Peyer's patch (tissue), 4 donors: Measurements from ENCODE around the gene GINS1. TPM values are rescaled to one million over a fixed set of nuclear protein-coding genes. Genes with fewer than 3 reads are reported as not detected.

Experiments used
- DNase-seq, 3 donors: peaks; one replicate each; pipeline ENCODE4 v3.0.0-alpha.2; 2017 to 2019
- H3K27ac ChIP-seq, 4 donors: fragments of 200-600 bp; sonication (generic); one replicate each; pipeline ENCODE4 v1.5.1; 2016 to 2019
- H3K27me3 ChIP-seq, 2 donors: fragments of 200-600 bp; sonication (generic); one replicate each; pipeline ENCODE4 v1.5.1; 2019
- H3K36me3 ChIP-seq, 3 donors: fragments of 200-600 bp; sonication (generic); one replicate each; pipeline ENCODE4 v1.5.1; 2016 to 2019
- H3K4me1 ChIP-seq, 4 donors: fragments of 200-600 bp; sonication (generic); one replicate each; pipeline ENCODE4 v1.5.1; 2016 to 2019
- H3K4me3 ChIP-seq, 4 donors: fragments of 200-600 bp; sonication (generic); 1 replicate in 3 of 4; 2 replicates in 1 of 4; pipeline ENCODE4 v1.5.1; 2016 to 2019; ENCODE audit warnings: mild to moderate bottlenecking in 1 of 4
- H3K9me3 ChIP-seq, 4 donors: fragments of 200-600 bp; sonication (generic); one replicate each; pipeline ENCODE4 v1.5.1; 2016 to 2019; ENCODE audit warnings: mild to moderate bottlenecking in 1 of 4
- CTCF ChIP-seq, 6 experiments: fragments of 450-650 bp in 4 of 6; fragments of 200-600 bp in 2 of 6; sonication (generic) in 1 of 6; IDR thresholded peaks; one replicate each; pipeline ENCODE4 v1.5.1; 2017 to 2019; ENCODE audit warnings: antibody characterized with exemption in 6 of 6, mild to moderate bottlenecking in 3 of 6, moderate library complexity in 1 of 6
- POLR2A ChIP-seq, 2 donors: fragments of 450-650 bp; IDR thresholded peaks; one replicate each; pipeline ENCODE4 v1.5.1; 2017; ENCODE audit warnings: antibody characterized with exemption in 2 of 2, mild to moderate bottlenecking in 2 of 2, moderate library complexity in 2 of 2
- total RNA-seq, 4 donors: library from RNA; depleted of rRNA; stranded (reverse); fragments of >200 nt; gene quantifications; one replicate each; pipeline ENCODE4 v1.1.0, GENCODE V29; 2016

The GINS1 gene
- total RNA-seq, 4 donors from 2014 or later, result 0.53 to 14.0 (median 1.4) TPM

- peak in 1 of 3 donors; percentile 45 for DNase-seq
- H3K27me3 ChIP-seq, result no peaks in the 10 kb centered on the region
- no peaks in the 10 kb centered on the region for H3K9me3 ChIP-seq
- H3K27ac ChIP-seq, result no peak overlapping the region
- no peak overlapping the region for H3K4me3 ChIP-seq
- TF ChIP-seq CTCF (IDR thresholded peaks at IDR 0.05), result no peak
- TF ChIP-seq POLR2A (IDR thresholded peaks at IDR 0.05), result no peak
- H3K4me1 ChIP-seq, result no peaks in the 10 kb centered on the region
- peaks cover 0 to 11% (median 0%) of the 10 kb centered on the region in 3 donors for H3K36me3 ChIP-seq
Measured at GRCh38 chr20:25459111-25459830, 51.8 kb downstream of the GINS1 start.

- no peaks in the 10 kb centered on the region for H3K9me3 ChIP-seq
- H3K36me3 ChIP-seq, result peaks cover 0 to 8% (median 0%) of the 10 kb centered on the region in 3 donors
- H3K27ac ChIP-seq, result no peak overlapping the region
- H3K27me3 ChIP-seq, result no peaks in the 10 kb centered on the region
- TF ChIP-seq CTCF (IDR thresholded peaks at IDR 0.05), result no peak
- DNase-seq, result peak in 1 of 3 donors; percentile 33
- H3K4me3 ChIP-seq, result no peak overlapping the region
- no peaks in the 10 kb centered on the region for H3K4me1 ChIP-seq
Measured at GRCh38 chr20:25459916-25460535, 52.6 kb downstream of the GINS1 start.

GRCh38 chr20:25460566-25461280, 53.2 kb downstream of the GINS1 start:
- no peak for TF ChIP-seq POLR2A (IDR thresholded peaks at IDR 0.05)
- no peak for TF ChIP-seq CTCF (IDR thresholded peaks at IDR 0.05)
- no peaks in the 10 kb centered on the region for H3K27me3 ChIP-seq
- peaks cover 0 to 12% (median 0%) of the 10 kb centered on the region in 3 donors for H3K36me3 ChIP-seq
- peak in 1 of 3 donors; percentile 41 for DNase-seq
- H3K9me3 ChIP-seq, result no peaks in the 10 kb centered on the region
- H3K4me3 ChIP-seq, result no peak overlapping the region
- H3K4me1 ChIP-seq, result no peaks in the 10 kb centered on the region
- no peak overlapping the region for H3K27ac ChIP-seq

- TF ChIP-seq POLR2A (IDR thresholded peaks at IDR 0.05) (no peak), CTCF (IDR thresholded peaks at IDR 0.05) (no peak)
- H3K36me3 ChIP-seq, result peaks cover 0 to 18% (median 0%) of the 10 kb centered on the region in 3 donors
- DNase-seq, result no peak
Measured at GRCh38 chr20:25461281-25461650, 53.8 kb downstream of the GINS1 start.

GRCh38 chr20:25461786-25462545, 54.5 kb downstream of the GINS1 start:
- no peak overlapping the region for H3K27ac ChIP-seq
- DNase-seq, result peak in 1 of 3 donors; percentile 44
- H3K36me3 ChIP-seq, result peaks cover 0 to 25% (median 0%) of the 10 kb centered on the region in 3 donors
- no peak overlapping the region for H3K4me3 ChIP-seq
- H3K4me1 ChIP-seq, result no peaks in the 10 kb centered on the region
- TF ChIP-seq POLR2A (IDR thresholded peaks at IDR 0.05), result no peak
- no peaks in the 10 kb centered on the region for H3K27me3 ChIP-seq
- H3K9me3 ChIP-seq, result no peaks in the 10 kb centered on the region

More at GRCh38 chr20:25461281-25461650, 53.8 kb downstream of the GINS1 start:
- no peaks in the 10 kb centered on the region for H3K4me1 ChIP-seq
- H3K27ac ChIP-seq, result no peak overlapping the region
- no peaks in the 10 kb centered on the region for H3K9me3 ChIP-seq
- H3K27me3 ChIP-seq, result no peaks in the 10 kb centered on the region
- no peak overlapping the region for H3K4me3 ChIP-seq
